Rectal smooth muscle tissue (tissue), 1 donor: ENCODE data around the gene SMCR8.

ENCODE experiments used
- H3K27ac ChIP-seq: one replicate; pipeline ENCODE4 v1.7.0; 2013; ENCODE audit warnings: low read depth, low read length, inconsistent platforms
- H3K27me3 ChIP-seq: one replicate; pipeline ENCODE4 v1.7.0; 2013; ENCODE audit warnings: low read length; ENCODE audit not compliant: control insufficient read depth, insufficient read depth
- H3K36me3 ChIP-seq: one replicate; pipeline ENCODE4 v1.7.0; 2013; ENCODE audit warnings: low read length; ENCODE audit not compliant: control insufficient read depth, insufficient read depth
- H3K4me1 ChIP-seq: one replicate; pipeline ENCODE4 v1.7.0; 2013; ENCODE audit warnings: low read length; ENCODE audit not compliant: control insufficient read depth, insufficient read depth
- H3K4me3 ChIP-seq: one replicate; pipeline ENCODE4 v1.7.0; 2013; ENCODE audit warnings: low read length
- H3K9ac ChIP-seq: one replicate; pipeline ENCODE4 v1.7.0; 2013; ENCODE audit warnings: low read length

SMCR8 gene

GRCh38 chr17:18320301-18320700 lies 5.2 kb downstream of the SMCR8 start:
- H3K4me1 ChIP-seq, result peaks cover 25% of the 10 kb centered on the region
- peak overlapping the region; percentile 33 for H3K4me3 ChIP-seq
- H3K36me3 ChIP-seq, result peaks cover 30% of the 10 kb centered on the region
- H3K27ac ChIP-seq, result no peak overlapping the region
- H3K9ac ChIP-seq, result no peak overlapping the region
- no peaks in the 10 kb centered on the region for H3K27me3 ChIP-seq

GRCh38 chr17:18321309-18321708 lies 6.2 kb downstream of the SMCR8 start:
- no peak overlapping the region for H3K9ac ChIP-seq
- H3K27ac ChIP-seq, result no peak overlapping the region
- no peaks in the 10 kb centered on the region for H3K27me3 ChIP-seq
- H3K4me1 ChIP-seq, result peaks cover 18% of the 10 kb centered on the region
- H3K4me3 ChIP-seq, result no peak overlapping the region
- H3K36me3 ChIP-seq, result peaks cover 30% of the 10 kb centered on the region

- Histone ChIP-seq H3K4me3 (no peak overlapping the region), H3K4me1 (peaks cover 13% of the 10 kb centered on the region), H3K27ac (no peak overlapping the region), H3K27me3 (no peaks in the 10 kb centered on the region), H3K9ac (no peak overlapping the region), H3K36me3 (peaks cover 31% of the 10 kb centered on the region)
These were observed 7.4 kb downstream of the SMCR8 start for GRCh38 chr17:18322522-18322921.

- Histone ChIP-seq H3K27ac (no peak overlapping the region), H3K4me1 (peaks cover 11% of the 10 kb centered on the region), H3K36me3 (peaks cover 33% of the 10 kb centered on the region), H3K27me3 (no peaks in the 10 kb centered on the region), H3K4me3 (no peak overlapping the region), H3K9ac (no peak overlapping the region)
These were observed 7.9 kb downstream of the SMCR8 start for GRCh38 chr17:18323007-18323406.

GRCh38 chr17:18323507-18324139 lies 8.5 kb downstream of the SMCR8 start:
- no peak overlapping the region for H3K9ac ChIP-seq
- H3K27ac ChIP-seq, result no peak overlapping the region
- peaks cover 9% of the 10 kb centered on the region for H3K4me1 ChIP-seq
- peaks cover 35% of the 10 kb centered on the region for H3K36me3 ChIP-seq
- no peaks in the 10 kb centered on the region for H3K27me3 ChIP-seq
- H3K4me3 ChIP-seq, result no peak overlapping the region

- Histone ChIP-seq H3K4me1 (peaks cover 6% of the 10 kb centered on the region), H3K4me3 (no peak overlapping the region), H3K9ac (no peak overlapping the region), H3K27ac (no peak overlapping the region), H3K27me3 (no peaks in the 10 kb centered on the region), H3K36me3 (peaks cover 37% of the 10 kb centered on the region)
These were observed 9.3 kb downstream of the SMCR8 start for GRCh38 chr17:18324140-18325050.

GRCh38 chr17:18326039-18326438 lies 10.9 kb downstream of the SMCR8 start:
- Histone ChIP-seq H3K36me3 (peaks cover 44% of the 10 kb centered on the region), H3K4me1 (no peaks in the 10 kb centered on the region), H3K4me3 (no peak overlapping the region), H3K9ac (no peak overlapping the region), H3K27ac (no peak overlapping the region), H3K27me3 (no peaks in the 10 kb centered on the region)

GRCh38 chr17:18326572-18326971 lies 11.5 kb downstream of the SMCR8 start:
- no peak overlapping the region for H3K9ac ChIP-seq
- H3K27me3 ChIP-seq, result no peaks in the 10 kb centered on the region
- H3K4me3 ChIP-seq, result no peak overlapping the region
- no peaks in the 10 kb centered on the region for H3K4me1 ChIP-seq
- peaks cover 46% of the 10 kb centered on the region for H3K36me3 ChIP-seq
- no peak overlapping the region for H3K27ac ChIP-seq

- no peaks in the 10 kb centered on the region for H3K4me1 ChIP-seq
- H3K36me3 ChIP-seq, result peaks cover 46% of the 10 kb centered on the region
- H3K27me3 ChIP-seq, result no peaks in the 10 kb centered on the region
- no peak overlapping the region for H3K4me3 ChIP-seq
- no peak overlapping the region for H3K27ac ChIP-seq
- H3K9ac ChIP-seq, result no peak overlapping the region
These were observed 12.0 kb downstream of the SMCR8 start for GRCh38 chr17:18327093-18327492.

GRCh38 chr17:18327556-18327955 lies 12.5 kb downstream of the SMCR8 start:
- H3K36me3 ChIP-seq, result peaks cover 47% of the 10 kb centered on the region
- no peak overlapping the region for H3K4me3 ChIP-seq
- no peak overlapping the region for H3K27ac ChIP-seq
- no peaks in the 10 kb centered on the region for H3K4me1 ChIP-seq
- H3K27me3 ChIP-seq, result no peaks in the 10 kb centered on the region
- no peak overlapping the region for H3K9ac ChIP-seq

GRCh38 chr17:18328643-18329204 lies 13.6 kb downstream of the SMCR8 start:
- no peaks in the 10 kb centered on the region for H3K27me3 ChIP-seq
- no peak overlapping the region for H3K27ac ChIP-seq
- no peaks in the 10 kb centered on the region for H3K4me1 ChIP-seq
- H3K36me3 ChIP-seq, result peaks cover 40% of the 10 kb centered on the region
- H3K4me3 ChIP-seq, result no peak overlapping the region
- H3K9ac ChIP-seq, result no peak overlapping the region

GRCh38 chr17:18331879-18332278 lies 16.8 kb downstream of the SMCR8 start:
- Histone ChIP-seq H3K4me1 (no peaks in the 10 kb centered on the region), H3K4me3 (no peak overlapping the region), H3K36me3 (peaks cover 40% of the 10 kb centered on the region), H3K9ac (no peak overlapping the region), H3K27me3 (no peaks in the 10 kb centered on the region), H3K27ac (no peak overlapping the region)
